UCSD-AML1 (cell line): ENCODE data around the gene DAB2IP.

Experiments used
- DNase-seq: peaks from one replicate; lab custom pipeline; 2025; ENCODE audit not compliant: unreplicated experiment; lab: John Stamatoyannopoulos, UW

Gene DAB2IP

DNA sequence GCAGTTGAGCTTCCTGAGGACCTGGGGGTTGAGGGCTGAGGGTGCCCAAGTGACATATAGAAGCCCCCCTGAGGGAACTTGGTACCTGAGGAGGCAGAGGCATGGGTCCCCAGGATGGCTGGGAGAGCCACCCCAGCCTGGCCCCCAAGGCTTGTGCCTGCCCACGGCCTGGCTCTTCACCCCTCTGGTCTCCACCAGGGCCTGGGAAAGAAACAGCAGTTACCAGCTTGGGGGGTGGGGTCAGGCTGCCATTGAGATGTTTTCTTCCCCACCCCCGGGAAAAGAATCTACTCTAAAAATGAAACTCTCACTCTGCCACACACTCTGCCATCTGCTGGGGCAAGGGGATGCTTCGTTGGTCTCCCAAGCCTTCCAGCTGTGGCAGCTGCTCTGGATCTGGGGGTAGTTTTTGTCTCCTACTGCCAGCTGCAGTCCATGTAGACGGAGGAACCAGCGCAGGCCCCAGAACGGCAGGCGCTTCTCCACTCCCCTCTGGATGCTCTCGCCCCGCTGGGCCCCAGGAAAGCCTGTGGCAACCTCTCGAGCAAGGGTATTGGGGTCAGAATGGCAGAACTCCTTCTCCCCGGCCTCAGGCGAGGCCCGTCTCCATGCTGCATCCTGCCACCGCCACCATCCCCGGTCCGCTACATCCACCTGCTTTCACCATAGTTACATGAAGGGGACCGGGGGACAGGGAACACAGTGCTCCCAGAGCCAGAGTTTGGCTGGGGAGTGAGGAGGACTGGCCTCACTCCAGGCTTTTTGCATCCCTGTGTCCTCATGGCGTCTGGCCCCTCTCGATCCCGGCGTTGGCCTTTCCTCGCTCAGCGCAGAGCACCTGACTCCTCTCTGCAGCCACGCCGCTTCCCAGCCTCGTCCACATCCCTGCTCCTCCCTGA is 123.5 kb downstream of the DAB2IP start:
- DNase-seq = no peak

- no peak for DNase-seq
Measured at GRCh38 chr9:121776001-121776738, 124.7 kb downstream of the DAB2IP start.

DNA sequence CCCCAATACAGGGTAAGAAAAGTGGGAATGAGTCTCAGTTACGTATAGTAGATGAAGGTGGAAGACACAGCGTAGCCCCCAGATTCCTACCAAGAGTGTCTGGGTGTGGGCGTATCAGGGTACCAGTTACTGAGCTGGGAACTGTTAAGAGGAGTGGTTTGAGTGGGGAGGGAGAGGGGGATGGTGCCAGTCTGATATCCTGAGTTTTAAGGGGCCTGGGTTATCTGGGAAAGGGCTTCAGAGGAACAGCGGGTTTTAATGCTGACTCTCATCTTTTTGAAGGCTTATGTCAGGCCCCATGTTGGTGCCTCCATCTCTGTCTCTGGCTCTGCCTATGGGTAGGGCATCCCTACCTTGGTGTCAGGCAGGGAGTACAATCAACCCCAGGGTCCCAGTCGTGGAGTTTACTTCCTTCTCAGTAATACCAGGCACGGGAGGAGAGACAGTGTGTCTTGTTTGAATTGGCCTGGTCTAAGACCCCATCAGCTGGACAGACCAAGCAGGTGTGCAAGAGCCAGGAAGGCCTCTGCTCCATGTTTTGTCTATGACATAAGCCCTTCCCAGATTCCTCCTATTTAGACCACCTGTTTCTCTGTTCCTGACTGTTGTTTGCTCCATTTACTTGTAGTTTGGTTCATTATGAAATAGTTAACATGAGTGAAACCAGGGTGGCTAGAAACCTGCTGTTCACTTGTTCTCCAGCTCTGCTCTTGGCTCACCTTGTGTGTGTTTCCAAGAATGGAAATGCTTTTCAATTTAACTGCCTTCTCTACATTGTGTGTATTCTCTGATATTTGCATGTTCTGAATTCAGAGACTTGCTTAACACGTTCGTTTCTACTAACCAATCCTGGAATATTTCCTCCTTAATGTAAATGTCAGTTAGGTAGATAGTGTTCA is 125.6 kb downstream of the DAB2IP start:
- DNase-seq = no peak

GRCh38 chr9:121778252-121779225 is 127.1 kb downstream of the DAB2IP start:
- DNase-seq = no peak

DNA sequence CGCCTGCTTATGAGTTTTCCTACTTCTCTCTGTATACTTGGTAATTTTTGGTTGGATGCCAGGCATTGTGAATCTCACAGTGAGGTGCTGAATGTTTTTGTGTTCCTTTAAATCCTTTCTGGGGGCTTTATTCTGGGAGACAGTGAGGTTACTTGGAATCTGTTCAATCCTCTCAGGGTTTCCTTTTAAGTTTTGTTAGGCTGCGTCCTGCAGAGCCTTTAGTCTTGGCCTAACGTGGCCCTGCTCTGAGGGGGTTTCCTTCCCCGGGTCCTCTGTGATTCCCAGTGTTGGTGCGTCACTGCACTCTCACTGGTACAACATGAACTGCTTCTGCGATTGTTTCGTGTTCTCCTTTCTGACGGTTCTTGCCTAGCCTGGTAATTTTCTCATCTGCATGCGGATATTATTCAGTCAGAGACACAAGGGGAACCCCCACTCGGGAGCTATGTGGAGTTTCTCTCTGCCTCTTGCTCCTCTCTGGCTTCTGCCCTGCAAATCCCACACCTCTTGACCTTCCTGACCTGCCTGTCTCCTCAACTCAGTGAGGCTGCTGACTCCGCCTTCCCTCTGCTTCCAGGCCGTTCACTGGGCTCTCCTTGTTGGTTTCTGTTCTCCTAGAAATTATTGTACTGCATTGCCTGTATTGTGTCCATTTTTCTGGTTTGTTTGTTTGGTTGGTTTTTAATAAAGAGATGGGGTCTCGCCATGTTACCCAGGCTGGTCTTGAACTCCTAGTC is 128.1 kb downstream of the DAB2IP start:
- no peak for DNase-seq

- DNase-seq = no peak
Measured at GRCh38 chr9:121780177-121781040, 129.0 kb downstream of the DAB2IP start.

DNA sequence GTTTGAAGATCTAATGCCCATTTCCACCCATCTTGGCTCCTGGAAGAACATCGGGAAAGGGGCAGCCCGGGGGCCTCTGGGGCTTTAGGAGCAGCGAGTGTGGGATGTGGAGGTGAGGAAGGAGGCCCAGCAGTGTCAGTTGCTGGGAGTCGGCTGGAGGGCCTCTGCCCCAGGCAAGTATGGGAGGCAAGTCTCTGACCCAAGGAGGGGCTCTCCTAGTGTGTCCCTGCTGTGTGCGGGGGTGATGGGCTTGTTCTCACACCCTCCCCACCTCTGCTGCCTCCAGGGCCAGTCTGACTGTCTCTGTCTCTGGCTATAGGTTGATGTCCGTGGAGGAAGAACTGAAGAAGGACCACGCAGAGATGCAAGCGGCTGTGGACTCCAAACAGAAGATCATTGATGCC is 129.7 kb downstream of the DAB2IP start:
- DNase-seq = no peak

GRCh38 chr9:121781701-121782464 is 130.4 kb downstream of the DAB2IP start:
- no peak for DNase-seq

- DNase-seq = no peak
Measured at GRCh38 chr9:121782514-121783110, 131.2 kb downstream of the DAB2IP start.

GRCh38 chr9:121783111-121783510 is 131.7 kb downstream of the DAB2IP start:
- DNase-seq = no peak

GRCh38 chr9:121783521-121784507 is 132.4 kb downstream of the DAB2IP start:
- DNase-seq = peak; percentile 15

- DNase-seq = no peak
Measured at GRCh38 chr9:121784731-121785411, 133.4 kb downstream of the DAB2IP start.

DNA sequence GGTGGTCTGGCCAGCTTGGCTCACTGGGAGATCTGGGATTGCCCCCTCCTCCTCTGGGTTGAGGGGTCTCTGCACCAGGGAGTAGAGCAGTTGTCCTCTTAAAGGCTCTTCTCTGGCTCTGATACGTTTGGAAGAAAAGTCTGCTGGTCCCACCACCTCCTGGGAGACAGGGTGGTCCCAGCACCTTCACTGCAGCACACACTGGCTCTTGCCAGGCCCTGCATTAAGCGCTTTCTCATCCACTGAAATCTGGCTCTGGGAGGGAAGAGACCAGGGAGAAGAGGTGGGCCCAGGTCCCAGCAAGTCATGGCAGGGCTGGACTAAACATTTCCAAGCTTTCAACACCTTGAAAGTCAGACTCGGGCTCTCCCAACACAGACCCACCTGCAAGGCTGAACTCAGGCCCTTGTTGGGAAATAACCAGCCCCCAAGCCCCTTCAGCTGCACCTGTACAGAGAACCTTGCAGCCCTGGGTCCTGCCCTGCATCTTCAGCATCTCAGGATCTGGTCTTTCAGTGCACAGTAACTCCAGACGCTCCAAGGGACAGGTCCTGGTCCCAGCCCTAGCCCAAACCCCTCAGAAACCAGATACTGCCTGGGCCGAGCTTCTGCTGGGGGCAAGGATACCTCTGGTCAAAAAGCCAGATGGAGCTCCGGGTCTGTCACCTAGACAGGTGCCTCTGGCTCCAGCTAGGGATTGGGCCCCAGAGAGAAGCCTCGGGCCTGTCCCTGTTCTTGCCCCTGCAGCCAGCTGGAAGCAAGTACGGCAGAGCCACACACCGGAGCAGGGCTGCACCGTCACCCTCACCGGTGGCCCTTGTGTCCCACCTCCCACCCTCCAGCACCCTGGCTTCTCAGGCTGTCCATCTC is 134.5 kb downstream of the DAB2IP start:
- no peak for DNase-seq

DNA sequence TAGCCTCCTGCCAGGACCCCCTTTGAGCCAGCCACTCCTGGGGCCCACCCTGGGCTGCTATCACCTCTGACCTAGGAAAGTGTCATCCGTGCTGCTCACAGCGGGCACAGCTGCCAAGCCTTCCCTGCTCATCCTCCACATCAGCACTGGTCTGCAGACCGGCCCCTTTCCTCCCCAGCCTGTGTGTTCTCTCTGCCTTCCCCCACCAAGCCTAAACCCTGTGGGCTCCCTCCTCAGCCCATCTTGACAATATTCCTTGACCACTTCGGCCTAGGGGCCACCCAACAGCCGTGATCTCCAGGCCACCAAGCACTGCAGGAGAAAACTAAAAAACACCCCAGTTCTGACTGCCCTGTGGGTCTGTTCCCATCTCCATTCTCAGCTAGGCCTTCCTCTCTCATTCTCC is 135.1 kb downstream of the DAB2IP start:
- DNase-seq = no peak
